CD14-positive monocyte (primary cell): Measurements from ENCODE around the gene ARL5C. TPM values are rescaled to one million over a fixed set of nuclear protein-coding genes. Genes with fewer than 3 reads are reported as not detected.

Experiments used
- DNase-seq, 3 donors: peaks; one replicate each; pipeline ENCODE4 v3.0.0-alpha.2; 2011 to 2022
- H2AFZ ChIP-seq: 2 replicates; pipeline ENCODE4 v1.6.0; 2012; ENCODE audit warnings: mild to moderate bottlenecking, low read depth, low read length, inconsistent platforms; ENCODE audit not compliant: insufficient read depth, poor library complexity, severe bottlenecking
- H3K27ac ChIP-seq, 2 donors: 1 replicate in 1 of 2; 2 replicates in 1 of 2; pipeline ENCODE4 v1.5.1; 2012 to 2013; ENCODE audit warnings: low read length in 2 of 2, control low read depth in 1 of 2, inconsistent platforms in 1 of 2, low read depth in 1 of 2, mild to moderate bottlenecking in 1 of 2
- H3K27me3 ChIP-seq, 2 donors: one replicate each; pipeline versions ENCODE4 v1.6.0 to v1.6.1; 2011 to 2013; ENCODE audit warnings: low read length in 2 of 2; ENCODE audit not compliant: control insufficient read depth in 2 of 2, insufficient read depth in 2 of 2
- H3K36me3 ChIP-seq, 2 donors: replicated peaks in 1 of 2; 1 replicate in 1 of 2; 2 replicates in 1 of 2; pipeline versions ENCODE4 v1.5.1 to v1.6.1; 2012 to 2013; ENCODE audit warnings: low read length in 2 of 2, control low read depth in 1 of 2, inconsistent platforms in 1 of 2, mild to moderate bottlenecking in 1 of 2; ENCODE audit not compliant: insufficient read depth in 2 of 2, control insufficient read depth in 1 of 2
- H3K4me1 ChIP-seq, 2 donors: 1 replicate in 1 of 2; 2 replicates in 1 of 2; pipeline versions ENCODE4 v1.5.1 to v1.6.1; 2012 to 2013; ENCODE audit warnings: low read length in 2 of 2, control low read depth in 1 of 2, inconsistent platforms in 1 of 2, mild to moderate bottlenecking in 1 of 2, moderate library complexity in 1 of 2; ENCODE audit not compliant: insufficient read depth in 2 of 2, control insufficient read depth in 1 of 2
- H3K4me2 ChIP-seq: replicated peaks from 2 replicates; pipeline ENCODE3; 2012; ENCODE audit warnings: low read length, moderate library complexity, mild to moderate bottlenecking; ENCODE audit not compliant: poor library complexity, severe bottlenecking; ENCODE audit errors: extremely low read depth
- H3K4me3 ChIP-seq, 3 experiments: fragments of 200-600 bp in 1 of 3; sonication (generic) in 1 of 3; replicated peaks in 1 of 3; 1 replicate in 2 of 3; 2 replicates in 1 of 3; pipeline ENCODE4 v1.5.1; 2011 to 2013; ENCODE audit warnings: low read length in 3 of 3, mild to moderate bottlenecking in 3 of 3, control low read depth in 2 of 3, low read depth in 2 of 3, inconsistent platforms in 1 of 3, moderate library complexity in 1 of 3
- H3K79me2 ChIP-seq: 2 replicates; pipeline ENCODE4 v1.6.0; 2012; ENCODE audit warnings: mild to moderate bottlenecking, control low read depth, inconsistent platforms, low read length, moderate library complexity; ENCODE audit not compliant: insufficient read depth
- H3K9ac ChIP-seq: 2 replicates; pipeline ENCODE4 v1.6.0; 2017; ENCODE audit warnings: low read length, mild to moderate bottlenecking; ENCODE audit not compliant: insufficient read depth, poor library complexity, severe bottlenecking
- H3K9me3 ChIP-seq, 2 donors: replicated peaks in 1 of 2; 1 replicate in 1 of 2; 2 replicates in 1 of 2; pipeline versions ENCODE4 v1.5.1 to v1.6.1; 2012 to 2013; ENCODE audit warnings: low read length in 2 of 2, control low read depth in 1 of 2; ENCODE audit not compliant: control insufficient read depth in 1 of 2, insufficient read depth in 1 of 2
- H4K20me1 ChIP-seq: 2 replicates; pipeline ENCODE4 v1.6.0; 2012; ENCODE audit warnings: mild to moderate bottlenecking, low read length, control low read depth, moderate library complexity; ENCODE audit not compliant: insufficient read depth
- H3K27ac Mint-ChIP-seq, 7 donors: one replicate each; pipeline ENCODE4 v1.8.0; 2020; ENCODE audit warnings: mild to moderate bottlenecking in 7 of 7, mixed read lengths in 7 of 7, moderate library complexity in 6 of 7, inconsistent platforms in 2 of 7
- H3K27me3 Mint-ChIP-seq, 3 donors: one replicate each; pipeline ENCODE4 v1.8.0; 2021 to 2022; ENCODE audit warnings: low read depth in 3 of 3, mild to moderate bottlenecking in 3 of 3, mixed read lengths in 3 of 3, moderate library complexity in 3 of 3, inconsistent platforms in 1 of 3
- H3K36me3 Mint-ChIP-seq, 2 donors: one replicate each; pipeline ENCODE4 v1.8.0; 2020; ENCODE audit warnings: mixed read lengths in 2 of 2, inconsistent platforms in 1 of 2, mild to moderate bottlenecking in 1 of 2
- H3K4me1 Mint-ChIP-seq: one replicate; pipeline ENCODE4 v1.8.0; 2020; ENCODE audit warnings: mild to moderate bottlenecking, mixed read lengths
- H3K4me3 Mint-ChIP-seq, 2 donors: one replicate each; pipeline ENCODE4 v1.8.0; 2020; ENCODE audit warnings: mild to moderate bottlenecking in 2 of 2, mixed read lengths in 2 of 2, moderate library complexity in 1 of 2
- H3K9me3 Mint-ChIP-seq, 7 donors: one replicate each; pipeline ENCODE4 v1.8.0; 2020 to 2022; ENCODE audit warnings: mixed read lengths in 7 of 7, mild to moderate bottlenecking in 6 of 7, moderate library complexity in 6 of 7, inconsistent platforms in 2 of 7
- CTCF ChIP-seq: fragments of 200-600 bp; IDR thresholded peaks from one replicate; pipeline ENCODE4 v1.8.0; 2022; ENCODE audit warnings: antibody characterized with exemption, mild to moderate bottlenecking
- WGBS: methylation state at CpG from one replicate; pipeline ENCODE4 v1.1.5; 2013; ENCODE audit warnings: missing lambda C conversion rate; ENCODE audit not compliant: insufficient coverage; 5-methylcytosine and 5-hydroxymethylcytosine counted together
- intact Hi-C, 2 donors: fragments of 100-400 bp; cut with micrococcal nuclease; formaldehyde crosslinking; loops; one replicate each; pipeline versions ENCODE4 v1.15.0 to v1.15.1; 2023
- polyA plus RNA-seq, 3 donors: library from polyadenylated mRNA; depleted of rRNA in 1 of 3; unstranded in 2 of 3; stranded (reverse) in 1 of 3; fragments of 300-500 nt in 2 of 3; fragments of >200 nt in 1 of 3; fragmentation: Illumina TruSeq in 2 of 3; gene quantifications; 1 replicate in 2 of 3; 2 replicates in 1 of 3; pipeline ENCODE4 v1.2.3, GENCODE V29; 2012 to 2021

Gene ARL5C
- polyA plus RNA-seq, 3 donors: 0.04 TPM; not detected in 2

DNA sequence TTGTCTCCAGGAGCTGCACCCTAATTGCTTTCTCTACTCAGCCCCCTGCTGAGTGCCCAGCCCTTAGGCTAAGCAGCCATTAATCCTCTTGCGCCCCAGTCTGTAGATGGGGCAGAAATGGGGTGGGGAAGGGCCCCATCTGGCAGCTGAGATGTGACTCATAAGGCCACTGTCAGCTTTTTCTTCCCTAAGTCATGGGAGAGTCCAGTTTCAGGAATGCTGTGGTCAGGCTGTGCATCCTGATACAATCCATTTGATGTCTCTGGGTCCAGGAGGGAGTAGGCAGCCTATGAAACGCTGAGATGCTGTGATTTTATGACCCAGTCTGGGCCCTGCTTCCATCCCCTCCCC lies 26.8 kb downstream of the ARL5C start:
- H3K4me3 Mint-ChIP-seq: no peak overlapping the region
- Histone ChIP-seq H3K4me2 (no peak overlapping the region), H3K27me3 (no peaks in the 10 kb centered on the region), H2AFZ (no peak overlapping the region), H3K9ac (no peak overlapping the region), H4K20me1 (no peaks in the 10 kb centered on the region), H3K79me2 (no peaks in the 10 kb centered on the region), H3K4me1 (no peaks in the 10 kb centered on the region), H3K27ac (no peak overlapping the region), H3K36me3 (no peaks in the 10 kb centered on the region), H3K9me3 (no peaks in the 10 kb centered on the region), H3K4me3 (no peak overlapping the region)
- TF ChIP-seq CTCF: no peak
- no peak overlapping the region for H3K27ac Mint-ChIP-seq
- no peaks in the 10 kb centered on the region for H3K4me1 Mint-ChIP-seq
- H3K9me3 Mint-ChIP-seq: no peaks in the 10 kb centered on the region
- no peak for DNase-seq
- intact Hi-C loops: no loop called here
- WGBS: no CpG with 5 or more reads among the region's 2 CpGs
- H3K36me3 Mint-ChIP-seq: no peaks in the 10 kb centered on the region
- peaks cover 2 to 12% (median 10%) of the 10 kb centered on the region in 3 donors for H3K27me3 Mint-ChIP-seq

DNA sequence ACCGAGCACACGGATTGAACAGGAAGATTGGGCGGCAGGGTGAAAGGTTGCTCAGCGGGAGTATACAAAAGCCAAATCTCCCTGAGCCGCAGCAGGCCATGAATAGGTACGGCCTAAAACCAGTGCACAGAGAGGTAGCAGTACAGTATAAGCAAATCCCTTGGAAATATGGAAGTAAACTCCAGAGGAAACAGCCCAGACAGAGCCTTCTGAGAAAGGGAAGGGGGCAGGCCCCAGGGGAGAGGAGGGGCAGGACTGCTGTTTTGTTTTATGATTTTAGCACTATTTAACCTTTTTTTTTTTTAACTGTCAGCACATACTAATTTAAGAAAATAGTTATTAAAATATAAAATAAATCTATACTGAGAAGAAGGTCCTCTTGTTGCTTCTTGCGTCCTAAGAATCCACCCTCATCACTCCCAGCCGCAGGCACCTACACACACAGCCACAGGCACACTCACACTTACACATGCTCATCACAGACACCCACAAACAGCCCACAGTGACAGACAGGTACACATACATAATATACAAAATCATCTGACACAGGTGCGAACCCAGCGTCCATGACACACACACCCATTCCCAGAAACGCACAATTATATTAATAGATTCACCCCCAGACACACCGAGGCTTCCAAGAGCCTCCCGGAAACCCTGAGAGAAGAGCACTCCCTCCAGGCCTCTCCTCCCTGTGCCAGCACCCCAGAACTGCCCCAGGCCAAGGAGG lies 27.4 kb downstream of the ARL5C start:
- intact Hi-C loops: no loop called here
- H3K27me3 Mint-ChIP-seq: peaks cover 2 to 12% (median 10%) of the 10 kb centered on the region in 3 donors
- H3K27ac ChIP-seq: no peak overlapping the region
- no peaks in the 10 kb centered on the region for H3K4me1 Mint-ChIP-seq
- H3K4me2 ChIP-seq: no peak overlapping the region
- no peak for DNase-seq
- no peak overlapping the region for H3K4me3 ChIP-seq
- no peaks in the 10 kb centered on the region for H3K27me3 ChIP-seq
- H3K4me1 ChIP-seq: no peaks in the 10 kb centered on the region
- H4K20me1 ChIP-seq: no peaks in the 10 kb centered on the region
- H3K36me3 Mint-ChIP-seq: no peaks in the 10 kb centered on the region
- no peaks in the 10 kb centered on the region for H3K79me2 ChIP-seq
- H3K9ac ChIP-seq: no peak overlapping the region
- WGBS: 97% methylated on average over 10 of the region's 13 CpGs
- H3K27ac Mint-ChIP-seq: no peak overlapping the region
- H3K36me3 ChIP-seq: no peaks in the 10 kb centered on the region
- no peaks in the 10 kb centered on the region for H3K9me3 ChIP-seq
- no peak for TF ChIP-seq CTCF
- no peak overlapping the region for H2AFZ ChIP-seq
- H3K9me3 Mint-ChIP-seq: no peaks in the 10 kb centered on the region
- no peak overlapping the region for H3K4me3 Mint-ChIP-seq
